Activated naive CD4-positive, alpha-beta T cell treated with anti-CD3 and anti-CD28 coated beads for 36 hours (primary cell): ENCODE results near the gene ARHGEF7. TPM values are rescaled to one million over a fixed set of nuclear protein-coding genes. Genes with fewer than 3 reads are reported as not detected.

Experiments used
- CTCF ChIA-PET: fragments of 350-600 bp; sonication (Branson Sonifier 250); formaldehyde crosslinking; loops from one replicate; lab custom pipeline; 2021; ENCODE audit warnings: antibody characterized with exemption; lab: Charles Lee
- DNase-seq: peaks from one replicate; pipeline ENCODE4 v3.0.0-alpha.2; 2020
- H3K27ac Mint-ChIP-seq: one replicate; pipeline ENCODE4 v1.8.0; 2021; ENCODE audit warnings: mild to moderate bottlenecking, mixed read lengths
- H3K27me3 Mint-ChIP-seq: one replicate; pipeline ENCODE4 v1.8.0; 2021; ENCODE audit warnings: low read depth, mixed read lengths
- H3K36me3 Mint-ChIP-seq: one replicate; pipeline ENCODE4 v1.8.0; 2021; ENCODE audit warnings: low read depth, mixed read lengths
- H3K4me1 Mint-ChIP-seq: one replicate; pipeline ENCODE4 v1.8.0; 2021; ENCODE audit warnings: low read depth, mixed read lengths
- H3K4me3 Mint-ChIP-seq: one replicate; pipeline ENCODE4 v1.8.0; 2021; ENCODE audit warnings: mild to moderate bottlenecking, moderate library complexity, mixed read lengths
- H3K9me3 Mint-ChIP-seq: one replicate; pipeline ENCODE4 v1.8.0; 2021; ENCODE audit warnings: mixed read lengths
- intact Hi-C: fragments of 100-400 bp; cut with micrococcal nuclease; formaldehyde crosslinking; loops from one replicate; pipeline ENCODE4 v1.15.1; 2023
- total RNA-seq, 2 experiments: library from RNA; stranded (reverse); gene quantifications; one replicate each; pipeline ENCODE4 v1.2.3, GENCODE V29; 2021

ARHGEF7 gene
- total RNA-seq, 2 experiments from 2014 or later: 48.4 to 56.6 TPM

DNA sequence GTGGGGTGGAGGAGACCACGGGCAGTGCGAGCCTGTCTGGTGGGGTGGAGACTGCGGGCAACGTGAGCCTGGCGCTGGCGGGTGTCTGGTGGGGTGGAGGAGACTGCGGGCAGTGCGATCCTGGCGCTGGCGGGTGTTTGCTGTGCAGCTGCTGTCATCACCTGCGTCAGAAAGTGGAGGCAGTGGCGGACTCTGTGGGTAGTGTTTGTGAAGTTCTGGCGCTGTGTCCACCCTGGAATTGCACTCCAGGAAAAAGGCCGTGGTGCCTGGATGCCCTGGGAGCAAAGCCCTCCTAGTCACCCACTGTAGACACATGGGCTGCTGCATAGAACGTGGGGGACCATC lies 211.5 kb downstream of the ARHGEF7 start:
- H3K4me3 Mint-ChIP-seq: no peak overlapping the region
- no peak overlapping the region for H3K27ac Mint-ChIP-seq
- no peaks in the 10 kb centered on the region for H3K27me3 Mint-ChIP-seq
- intact Hi-C loops: no loop called here
- H3K9me3 Mint-ChIP-seq: no peaks in the 10 kb centered on the region
- peaks cover 3% of the 10 kb centered on the region for H3K4me1 Mint-ChIP-seq
- no peak for DNase-seq
- peaks cover 1% of the 10 kb centered on the region for H3K36me3 Mint-ChIP-seq
- CTCF ChIA-PET: no interaction called here

DNA sequence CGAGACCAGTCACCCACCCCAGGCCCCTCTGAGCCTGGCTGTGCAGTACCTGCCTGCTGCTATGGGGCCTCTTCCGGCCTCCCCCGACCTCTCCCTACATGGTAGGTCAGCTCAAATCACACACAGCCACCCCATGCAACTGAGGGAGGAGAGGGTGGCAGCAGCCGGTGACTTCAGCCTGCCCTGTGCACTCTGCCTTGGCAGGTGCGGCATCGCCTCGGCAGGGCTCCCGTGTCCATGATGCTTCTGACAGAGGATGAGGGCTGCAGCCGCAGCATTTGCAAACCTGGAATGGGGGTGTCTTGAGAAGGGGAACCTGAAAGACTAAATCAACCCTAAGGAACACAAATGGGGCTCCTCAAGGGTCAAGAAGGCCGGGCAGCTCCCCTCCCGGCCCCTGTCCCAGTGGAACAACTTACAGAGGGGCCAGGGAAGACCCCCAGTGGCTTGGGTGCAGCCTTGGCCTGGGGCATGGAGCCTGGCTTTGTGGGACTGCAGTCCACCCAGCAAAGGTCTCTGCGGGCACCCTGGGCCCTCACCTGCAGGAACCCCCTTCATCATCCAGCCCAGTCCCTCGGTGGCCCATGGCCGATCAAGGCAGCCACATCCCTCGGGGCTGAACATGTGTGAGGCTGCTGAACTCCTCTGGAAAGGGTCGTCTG lies 212.0 kb downstream of the ARHGEF7 start:
- Mint-ChIP-seq H3K27me3 (no peaks in the 10 kb centered on the region), H3K9me3 (no peaks in the 10 kb centered on the region), H3K27ac (no peak overlapping the region), H3K4me1 (peaks cover 3% of the 10 kb centered on the region), H3K4me3 (no peak overlapping the region), H3K36me3 (peaks cover 1% of the 10 kb centered on the region)
- CTCF ChIA-PET: interaction anchor here (0.6 kb wide), 1 partner anchor 51 kb away, joined by 3 read pairs; no protein-coding TSS in a partner anchor
- no peak for DNase-seq
- intact Hi-C loops: no loop called here

DNA sequence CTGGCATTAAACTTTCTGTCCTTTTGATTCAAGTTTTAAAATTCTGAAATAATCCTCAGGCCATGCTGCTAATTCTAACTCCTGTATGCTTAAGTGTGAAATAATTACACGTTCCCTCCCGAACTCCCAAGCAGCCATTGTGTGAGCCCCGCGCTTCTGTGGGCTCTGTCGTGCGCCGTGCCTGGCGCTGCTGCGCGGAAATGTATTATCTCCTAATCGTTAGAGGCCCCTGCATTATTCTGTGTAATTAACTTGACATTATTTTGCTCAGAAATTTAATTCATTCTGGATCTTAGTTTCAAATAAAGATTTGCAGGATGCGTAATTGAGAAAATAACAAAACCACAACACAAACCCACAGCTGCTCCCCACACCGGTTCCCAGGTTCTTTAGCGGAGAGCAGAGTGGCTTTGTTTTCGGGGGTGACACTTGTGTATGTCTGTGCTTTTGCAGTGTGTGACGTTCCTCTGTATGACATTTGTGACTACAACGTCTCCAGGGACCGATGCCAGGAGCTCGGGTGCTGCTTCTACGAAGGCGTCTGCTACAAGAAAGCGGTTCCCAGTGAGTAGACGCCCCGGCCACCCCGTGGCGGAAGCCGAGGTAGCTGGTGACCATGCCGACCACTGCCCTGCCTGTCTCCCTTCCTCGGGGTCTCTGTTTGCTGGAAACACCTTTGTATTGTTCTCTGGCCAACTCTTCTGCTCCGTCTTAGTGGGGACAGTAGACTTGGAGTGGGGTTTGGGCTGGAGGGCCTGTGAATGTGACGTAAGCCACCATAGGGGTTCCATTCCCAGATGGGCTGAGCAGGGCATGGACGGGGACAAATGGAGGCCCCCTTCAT lies 212.8 kb downstream of the ARHGEF7 start:
- DNase-seq: no peak
- Mint-ChIP-seq H3K36me3 (peaks cover 1% of the 10 kb centered on the region), H3K4me3 (no peak overlapping the region), H3K27me3 (no peaks in the 10 kb centered on the region), H3K27ac (no peak overlapping the region), H3K4me1 (peaks cover 3% of the 10 kb centered on the region), H3K9me3 (peaks cover 2% of the 10 kb centered on the region)
- CTCF ChIA-PET: interaction anchor here (0.6 kb wide), 1 partner anchor 50 kb away, joined by 3 read pairs; no protein-coding TSS in a partner anchor
- intact Hi-C loops: no loop called here

DNA sequence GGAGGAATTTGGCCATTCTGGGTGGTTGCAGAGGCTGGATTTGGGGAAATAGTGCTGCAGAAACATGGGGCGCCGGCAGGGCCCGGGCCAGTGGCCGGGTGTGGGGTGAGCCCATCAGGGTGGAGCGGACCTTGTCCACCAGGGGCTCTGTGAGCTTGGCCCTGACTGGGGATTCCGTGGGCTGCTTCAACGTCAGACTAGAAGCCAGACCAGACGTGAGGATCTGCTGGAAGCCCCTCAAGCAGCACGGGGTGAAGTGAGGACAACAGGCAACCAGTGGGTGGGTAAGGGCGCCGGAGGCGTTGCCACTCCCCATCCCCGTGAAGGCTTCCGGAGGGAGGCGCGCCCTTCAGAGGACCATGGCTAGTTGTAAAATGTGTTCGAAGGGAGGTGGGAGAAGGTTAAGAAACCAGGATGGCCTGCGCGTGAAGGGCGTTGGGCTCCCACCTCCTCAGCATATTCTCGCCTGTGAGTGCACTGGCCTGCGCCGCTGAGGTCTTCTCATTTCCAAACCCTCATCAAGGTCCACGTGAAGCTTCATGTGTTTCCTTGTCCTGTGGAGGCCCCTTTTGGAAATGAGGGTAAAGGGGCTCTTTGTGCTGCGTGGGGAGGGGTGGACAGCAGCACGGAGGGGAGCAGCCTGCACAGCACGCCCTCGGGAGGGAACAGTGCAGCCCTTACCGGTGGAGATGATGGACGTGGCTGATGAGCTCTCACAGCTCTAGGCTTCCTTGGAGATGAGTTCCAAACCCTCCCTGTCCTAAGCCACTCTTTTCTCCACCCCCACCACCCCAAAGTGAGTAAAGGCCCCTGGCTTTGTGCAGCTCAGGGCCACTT lies 213.7 kb downstream of the ARHGEF7 start:
- CTCF ChIA-PET: no interaction called here

DNA sequence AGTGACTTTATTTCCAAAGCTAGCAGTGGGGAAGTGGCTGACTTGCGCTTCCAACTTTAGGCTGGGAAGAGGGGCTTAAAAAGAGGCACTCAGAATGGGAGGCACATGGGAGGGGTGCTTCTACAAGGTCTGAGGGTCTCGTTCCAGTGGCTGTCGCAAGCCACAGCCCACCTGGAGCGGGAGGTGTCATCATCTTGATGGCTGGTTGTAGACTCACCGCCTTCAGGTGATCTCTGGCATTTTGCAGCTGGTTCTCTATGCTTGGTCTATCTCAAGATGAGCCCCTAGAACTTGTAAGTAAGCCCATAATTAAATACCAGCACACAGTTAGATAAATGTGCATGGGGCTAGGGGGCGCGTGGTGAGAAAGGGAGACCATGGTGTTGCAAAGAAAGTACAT lies 214.5 kb downstream of the ARHGEF7 start:
- DNase-seq: no peak
- H3K4me1 Mint-ChIP-seq: no peaks in the 10 kb centered on the region
- CTCF ChIA-PET: no interaction called here
- H3K27me3 Mint-ChIP-seq: no peaks in the 10 kb centered on the region
- peaks cover 1% of the 10 kb centered on the region for H3K36me3 Mint-ChIP-seq
- peaks cover 8% of the 10 kb centered on the region for H3K9me3 Mint-ChIP-seq
- no peak overlapping the region for H3K27ac Mint-ChIP-seq
- intact Hi-C loops: loop anchor here (10.0 kb wide), 1 partner anchor 255 kb away; no protein-coding TSS in a partner anchor
- H3K4me3 Mint-ChIP-seq: no peak overlapping the region

More for the DNA sequence above, 213.7 kb downstream of the ARHGEF7 start:
- Mint-ChIP-seq H3K27ac (no peak overlapping the region), H3K4me1 (peaks cover 2% of the 10 kb centered on the region), H3K36me3 (peaks cover 1% of the 10 kb centered on the region), H3K4me3 (no peak overlapping the region), H3K27me3 (no peaks in the 10 kb centered on the region), H3K9me3 (peaks cover 3% of the 10 kb centered on the region)
- intact Hi-C loops: no loop called here
- DNase-seq: no peak

DNA sequence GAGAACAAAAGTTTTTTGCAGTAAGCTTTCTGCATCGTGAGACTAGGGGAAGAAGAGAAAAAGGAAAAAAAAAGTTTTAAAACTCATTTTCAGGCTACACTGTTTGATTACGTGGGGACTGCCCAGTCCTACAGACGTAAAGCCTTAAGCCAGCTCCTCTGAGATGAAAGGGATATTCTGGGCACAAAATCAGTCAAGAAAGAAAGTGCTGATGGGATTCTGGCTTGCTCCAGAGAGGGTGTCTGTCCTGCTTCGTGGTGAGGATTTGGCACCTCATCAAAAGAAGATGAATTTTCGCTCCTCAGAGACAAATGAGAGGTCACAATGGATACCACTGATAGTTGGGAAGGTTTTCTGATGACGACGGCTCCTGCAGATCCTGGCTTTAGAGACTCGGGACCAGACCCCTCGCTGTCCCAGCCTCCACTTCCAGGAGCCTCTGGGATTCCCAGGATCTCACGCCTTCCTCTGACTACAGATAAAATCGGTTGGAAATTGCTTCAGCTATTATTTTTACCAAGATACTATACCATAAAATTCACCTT lies 215.0 kb downstream of the ARHGEF7 start:
- Mint-ChIP-seq H3K36me3 (peaks cover 1% of the 10 kb centered on the region), H3K4me3 (no peak overlapping the region), H3K27ac (no peak overlapping the region), H3K4me1 (no peaks in the 10 kb centered on the region), H3K27me3 (no peaks in the 10 kb centered on the region), H3K9me3 (peaks cover 8% of the 10 kb centered on the region)
- no peak for DNase-seq
- CTCF ChIA-PET: no interaction called here
- intact Hi-C loops: loop anchor here (10.0 kb wide), 1 partner anchor 255 kb away; no protein-coding TSS in a partner anchor

DNA sequence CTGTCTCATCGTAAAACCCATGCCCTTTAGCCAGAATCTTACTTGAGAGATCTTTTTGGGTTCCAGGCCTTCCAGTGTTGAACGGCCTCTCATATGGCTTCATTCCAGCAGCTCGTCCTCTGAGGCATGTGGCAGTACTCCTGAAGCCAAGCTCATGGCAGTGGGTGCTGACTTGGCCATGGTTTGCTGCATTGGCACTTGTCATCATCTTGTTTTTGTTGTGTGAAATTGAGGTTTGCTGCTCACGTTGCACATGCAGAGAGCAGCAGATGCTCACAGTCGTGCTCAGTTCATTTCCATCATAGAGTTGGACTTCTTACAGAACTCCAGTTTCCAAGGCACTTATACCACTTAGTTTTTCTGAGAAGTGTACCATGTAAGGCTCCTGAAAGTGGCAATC lies 220.2 kb downstream of the ARHGEF7 start:
- CTCF ChIA-PET: no interaction called here
- Mint-ChIP-seq H3K27ac (no peak overlapping the region), H3K4me1 (peaks cover 2% of the 10 kb centered on the region), H3K9me3 (peaks cover 9% of the 10 kb centered on the region), H3K27me3 (no peaks in the 10 kb centered on the region), H3K36me3 (peaks cover 4% of the 10 kb centered on the region), H3K4me3 (no peak overlapping the region)
- intact Hi-C loops: loop anchor here (10.0 kb wide), 1 partner anchor 260 kb away; no protein-coding TSS in a partner anchor
- no peak for DNase-seq

DNA sequence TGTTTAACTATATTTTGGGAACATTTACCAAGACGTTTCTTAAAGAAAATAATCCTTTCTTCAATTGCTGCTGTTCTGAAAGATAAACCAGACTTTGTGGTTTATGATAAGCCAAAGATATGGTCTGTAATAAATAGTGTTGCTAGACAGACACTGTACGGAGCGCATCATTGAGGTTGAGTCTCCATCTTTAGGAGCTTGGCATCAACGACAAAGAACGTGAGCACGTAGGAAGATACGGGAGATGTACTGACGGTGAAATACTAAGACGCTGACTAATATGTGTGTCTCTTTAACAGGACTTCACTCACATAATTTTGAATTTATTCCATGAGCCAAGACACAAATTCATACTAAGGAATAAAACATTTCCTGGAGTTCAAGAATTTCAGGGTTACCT lies 221.6 kb downstream of the ARHGEF7 start:
- DNase-seq: no peak
- H3K4me1 Mint-ChIP-seq: peaks cover 2% of the 10 kb centered on the region
- H3K27me3 Mint-ChIP-seq: no peaks in the 10 kb centered on the region
- H3K27ac Mint-ChIP-seq: no peak overlapping the region
- CTCF ChIA-PET: no interaction called here
- H3K4me3 Mint-ChIP-seq: no peak overlapping the region
- peaks cover 9% of the 10 kb centered on the region for H3K9me3 Mint-ChIP-seq
- intact Hi-C loops: loop anchor here (10.0 kb wide), 1 partner anchor 262 kb away; no protein-coding TSS in a partner anchor
- peaks cover 2% of the 10 kb centered on the region for H3K36me3 Mint-ChIP-seq

DNA sequence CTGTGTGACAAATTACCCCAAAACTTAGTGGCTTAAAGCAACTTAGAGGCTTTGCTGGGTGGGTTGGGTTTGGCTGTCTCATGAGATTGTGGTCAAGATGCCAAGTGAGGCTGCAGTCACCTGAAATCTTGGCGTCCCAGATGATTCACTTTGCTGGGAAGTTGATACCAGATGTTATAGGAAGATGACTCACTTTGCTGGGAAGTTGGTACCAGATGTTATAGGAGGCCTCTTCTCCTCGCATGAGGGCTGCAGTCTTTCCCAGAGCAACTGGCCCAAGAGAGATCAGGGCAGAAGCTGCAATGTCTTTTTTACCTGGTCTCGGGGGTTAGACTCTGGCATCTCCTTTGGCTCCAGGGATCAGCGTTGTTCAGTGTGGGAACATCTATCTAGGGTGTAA lies 222.1 kb downstream of the ARHGEF7 start:
- peaks cover 9% of the 10 kb centered on the region for H3K9me3 Mint-ChIP-seq
- no peak overlapping the region for H3K27ac Mint-ChIP-seq
- CTCF ChIA-PET: no interaction called here
- H3K4me1 Mint-ChIP-seq: peaks cover 2% of the 10 kb centered on the region
- no peak for DNase-seq
- no peaks in the 10 kb centered on the region for H3K27me3 Mint-ChIP-seq
- H3K36me3 Mint-ChIP-seq: peaks cover 2% of the 10 kb centered on the region
- H3K4me3 Mint-ChIP-seq: no peak overlapping the region
- intact Hi-C loops: loop anchor here (10.0 kb wide), 1 partner anchor 262 kb away; no protein-coding TSS in a partner anchor

DNA sequence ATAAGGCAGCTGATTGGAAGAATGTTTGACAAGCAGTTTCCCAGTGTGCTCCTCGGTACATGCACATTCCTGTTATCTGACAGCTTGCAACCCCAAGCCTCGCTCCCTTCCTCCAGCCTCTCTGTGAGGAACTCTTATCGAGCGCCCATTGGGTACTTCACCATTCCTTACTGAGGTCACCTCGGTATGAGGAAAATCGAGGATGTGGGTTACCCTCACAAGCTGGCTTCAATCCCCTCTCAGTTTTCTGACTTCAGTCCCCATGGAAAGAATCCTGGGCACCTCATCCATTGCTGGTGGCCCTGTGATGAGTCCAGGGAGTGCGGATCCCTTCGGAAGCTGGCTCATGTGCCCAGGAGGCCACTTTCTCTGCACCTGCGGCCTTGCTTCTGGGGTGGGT lies 222.6 kb downstream of the ARHGEF7 start:
- intact Hi-C loops: loop anchor here (10.0 kb wide), 1 partner anchor 263 kb away; no protein-coding TSS in a partner anchor
- Mint-ChIP-seq H3K27me3 (no peaks in the 10 kb centered on the region), H3K36me3 (peaks cover 2% of the 10 kb centered on the region), H3K4me1 (peaks cover 2% of the 10 kb centered on the region), H3K27ac (no peak overlapping the region), H3K9me3 (peaks cover 7% of the 10 kb centered on the region), H3K4me3 (no peak overlapping the region)
- DNase-seq: no peak
- CTCF ChIA-PET: no interaction called here

DNA sequence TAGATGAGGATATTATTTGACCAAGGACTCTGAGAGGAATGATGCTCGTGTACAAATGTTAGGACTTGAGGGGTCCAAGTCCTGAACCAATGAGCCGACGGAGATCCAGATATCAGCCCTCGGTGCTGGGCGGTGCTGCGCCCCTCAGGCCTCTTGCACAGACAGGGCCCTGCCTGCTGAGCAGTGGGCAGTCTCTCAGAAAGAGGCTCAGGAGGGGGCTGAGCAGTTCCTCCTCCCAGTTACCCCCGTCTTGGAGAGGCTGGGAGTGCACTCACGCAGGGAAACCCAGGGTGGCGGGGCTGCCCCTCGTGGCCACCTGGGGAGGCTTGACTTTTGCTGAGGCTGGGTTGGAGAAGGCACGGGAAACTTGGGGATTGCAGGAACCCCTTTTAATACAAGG lies 223.7 kb downstream of the ARHGEF7 start:
- H3K4me3 Mint-ChIP-seq: no peak overlapping the region
- H3K4me1 Mint-ChIP-seq: peaks cover 2% of the 10 kb centered on the region
- no peak for DNase-seq
- H3K36me3 Mint-ChIP-seq: peaks cover 2% of the 10 kb centered on the region
- H3K9me3 Mint-ChIP-seq: peaks cover 6% of the 10 kb centered on the region
- intact Hi-C loops: loop anchor here (10.0 kb wide), 1 partner anchor 264 kb away; no protein-coding TSS in a partner anchor
- H3K27me3 Mint-ChIP-seq: no peaks in the 10 kb centered on the region
- no peak overlapping the region for H3K27ac Mint-ChIP-seq
- CTCF ChIA-PET: interaction anchor here (0.6 kb wide), 1 partner anchor 1128 kb away, joined by 3 read pairs; no protein-coding TSS in a partner anchor
